GM18519 (cell line): ENCODE results near the gene SLC25A5.
"Not testable (repeated sequence)": the region's sequence is repeated elsewhere in the genome, so short reads cannot be mapped to it uniquely, and the experiment has no call there.

Experiments
- ATAC-seq: cut with Tn5 transposase; IDR thresholded peaks from one replicate; pipeline ENCODE4 v1.9.1; 2021; ENCODE audit warnings: mild to moderate bottlenecking, moderate library complexity; ENCODE audit not compliant: unreplicated experiment, low FRiP score

The SLC25A5 gene

DNA sequence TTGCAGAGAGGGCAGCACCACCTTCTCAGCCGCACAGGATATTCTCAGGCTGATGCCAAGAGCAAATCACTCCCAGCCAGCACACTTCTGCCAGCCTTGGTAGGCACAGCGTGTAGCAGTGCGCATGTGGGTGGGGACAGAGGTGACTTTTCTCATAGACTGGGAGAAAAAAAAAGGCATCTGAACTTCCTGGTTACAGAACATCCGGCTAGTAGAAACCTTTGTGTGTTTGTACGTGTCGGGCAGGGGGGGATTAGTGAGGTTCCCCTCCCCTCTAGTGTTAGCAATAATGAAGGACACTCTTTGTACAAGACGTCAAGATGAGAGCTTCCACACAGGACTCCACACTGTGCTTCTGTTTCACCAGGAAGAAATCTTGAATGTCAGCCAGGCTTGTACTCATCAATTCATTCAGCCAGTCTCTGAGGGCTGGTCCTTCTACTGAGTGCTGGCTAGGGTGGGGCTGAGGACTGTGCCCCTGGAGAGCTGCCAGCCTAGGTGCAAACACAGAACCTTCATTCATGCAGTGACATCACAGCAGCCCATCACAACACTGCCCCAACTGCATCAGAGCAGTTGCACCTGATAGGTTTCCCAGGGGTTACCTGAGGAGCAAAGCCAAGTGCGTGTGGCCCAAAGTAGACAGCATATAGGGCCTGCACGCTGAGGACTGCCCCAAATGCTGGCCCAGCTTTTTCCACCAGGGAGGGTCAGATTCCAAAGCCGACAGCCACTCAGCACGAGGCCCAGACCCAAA, 34.7 kb downstream of the SLC25A5 start:
- no peak for ATAC-seq

DNA sequence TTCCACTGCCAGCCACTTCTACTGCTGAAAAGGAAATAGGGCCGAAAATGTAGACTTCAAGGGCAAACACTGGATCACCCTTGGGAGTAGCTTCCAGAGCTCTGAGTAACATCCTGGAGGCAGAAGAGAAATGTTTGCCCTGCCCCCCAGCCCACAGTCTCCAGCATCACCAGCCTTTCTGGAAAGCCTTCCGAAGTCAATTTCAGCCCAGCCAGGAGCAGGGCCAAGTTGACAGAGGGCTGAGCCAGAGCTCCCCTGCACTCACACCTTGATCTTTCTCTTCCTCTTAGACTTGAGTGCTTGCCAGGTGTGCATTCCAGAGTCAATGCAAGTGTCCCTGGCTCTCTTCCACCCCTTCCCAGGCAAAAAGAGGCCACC, 35.2 kb downstream of the SLC25A5 start:
- no peak for ATAC-seq

DNA sequence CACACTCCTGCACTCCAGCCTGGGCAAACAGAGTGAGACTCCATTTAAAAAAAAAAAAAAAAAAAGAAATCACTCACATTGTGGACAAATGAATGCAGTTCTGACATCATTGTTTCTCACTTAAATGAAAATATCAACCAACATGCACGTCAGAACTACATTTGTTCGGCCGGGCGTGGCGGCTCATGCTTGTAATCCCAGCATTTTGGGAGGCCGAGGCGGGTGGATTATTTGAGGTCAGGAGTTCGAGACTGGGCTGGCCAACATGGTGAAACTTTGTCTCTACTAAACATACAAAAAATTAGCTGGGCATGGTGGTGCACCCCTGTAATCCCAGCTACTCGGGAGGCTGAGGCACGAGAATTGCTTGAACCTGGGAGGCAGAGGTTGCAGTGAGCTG, 36.9 kb downstream of the SLC25A5 start:
- not testable (repeated sequence) for ATAC-seq

DNA sequence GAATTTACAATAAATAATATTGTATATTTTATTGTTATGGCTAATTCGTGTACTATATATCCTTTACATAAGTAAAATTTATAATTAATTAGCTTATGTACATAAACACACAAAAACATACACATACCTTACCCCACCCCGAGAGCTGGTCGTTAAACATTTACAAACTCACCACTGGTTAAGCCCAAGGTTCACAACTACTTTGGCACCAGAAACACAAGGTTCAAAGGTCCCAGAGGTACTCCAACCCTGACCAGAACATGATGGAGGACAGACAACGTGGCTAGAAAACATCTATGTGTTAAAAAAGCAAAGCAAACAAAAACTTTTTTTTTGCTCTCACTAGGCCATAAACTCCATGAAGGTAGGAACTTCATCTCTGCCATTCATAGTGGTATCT, 37.7 kb downstream of the SLC25A5 start:
- ATAC-seq = no peak

DNA sequence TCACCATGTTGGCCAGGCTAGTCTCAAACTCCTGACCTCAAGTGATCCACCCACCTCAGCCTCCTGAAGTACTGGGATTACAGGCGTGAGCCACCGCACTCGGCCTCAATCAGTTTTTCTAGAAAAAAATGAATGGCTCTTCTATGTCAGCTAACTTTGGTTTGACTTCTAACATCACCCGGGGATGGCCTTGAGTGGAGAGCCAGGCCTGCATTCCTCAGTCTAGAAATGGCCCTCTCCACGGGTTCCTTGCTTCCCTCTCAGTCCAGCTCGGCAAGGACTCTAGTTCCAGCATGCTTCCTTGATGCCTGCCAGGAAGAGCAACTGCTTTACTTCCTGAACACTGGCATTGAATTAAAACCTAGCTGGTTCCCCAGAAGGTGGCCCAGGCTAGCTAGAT, 39.0 kb downstream of the SLC25A5 start:
- ATAC-seq = no peak

DNA sequence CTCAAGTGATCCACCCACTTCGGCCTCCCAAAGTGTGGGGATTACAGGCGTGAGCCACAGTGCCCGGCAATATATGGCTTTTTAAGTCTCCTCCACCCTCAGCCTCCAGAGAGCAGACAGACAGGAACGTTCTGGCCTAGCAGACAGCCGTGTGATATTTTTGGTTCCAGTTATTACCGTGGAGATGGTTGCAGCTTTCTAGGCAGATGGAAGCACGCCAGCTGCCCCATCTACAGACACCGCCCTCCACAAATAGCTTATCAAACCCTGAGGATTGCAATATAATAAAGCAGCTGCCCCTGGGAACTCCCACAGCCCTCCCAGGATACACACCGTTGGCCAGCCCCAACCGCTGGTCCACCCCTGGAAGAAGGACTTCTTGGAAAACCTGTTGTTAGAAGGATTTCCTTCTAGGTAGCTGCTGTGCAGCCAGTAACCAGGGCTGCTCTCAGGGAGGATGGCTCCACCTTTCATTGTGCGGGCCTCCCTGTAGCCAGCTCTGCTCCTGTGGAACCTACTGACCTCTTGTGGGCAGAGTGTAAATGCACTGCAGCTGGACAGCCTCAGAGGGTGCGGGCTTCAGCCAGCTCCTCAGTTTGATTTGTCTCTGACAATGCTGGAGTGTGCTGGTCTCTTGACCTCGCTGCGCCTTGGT, 44.0 kb downstream of the SLC25A5 start:
- ATAC-seq = no peak

DNA sequence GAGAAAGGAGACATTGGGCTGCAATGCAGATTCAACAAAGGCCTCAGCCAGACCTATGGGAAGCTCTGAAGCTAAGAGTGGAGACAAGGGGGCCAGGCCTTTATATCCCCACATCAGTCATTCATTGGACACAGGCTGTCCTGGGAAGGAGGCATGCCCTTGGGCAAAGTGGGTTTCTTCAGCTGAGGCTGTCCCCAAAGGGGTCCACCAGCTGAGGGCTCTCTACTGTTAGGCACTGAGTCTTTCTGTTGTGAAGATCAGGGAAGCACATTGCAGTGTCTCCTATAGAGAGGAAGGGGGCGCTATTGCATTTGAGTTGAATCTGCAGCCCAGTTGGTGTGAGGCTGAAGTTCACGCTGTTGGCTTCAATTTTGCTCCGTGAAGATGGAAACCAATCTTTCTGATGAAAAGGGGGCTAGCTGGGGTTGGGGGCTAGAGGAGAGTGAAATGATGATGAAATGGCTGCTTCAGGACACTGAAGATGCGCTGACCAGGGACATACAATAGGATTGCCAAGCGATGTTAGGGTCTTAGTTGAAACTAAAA, 48.0 kb downstream of the SLC25A5 start:
- ATAC-seq = no peak

DNA sequence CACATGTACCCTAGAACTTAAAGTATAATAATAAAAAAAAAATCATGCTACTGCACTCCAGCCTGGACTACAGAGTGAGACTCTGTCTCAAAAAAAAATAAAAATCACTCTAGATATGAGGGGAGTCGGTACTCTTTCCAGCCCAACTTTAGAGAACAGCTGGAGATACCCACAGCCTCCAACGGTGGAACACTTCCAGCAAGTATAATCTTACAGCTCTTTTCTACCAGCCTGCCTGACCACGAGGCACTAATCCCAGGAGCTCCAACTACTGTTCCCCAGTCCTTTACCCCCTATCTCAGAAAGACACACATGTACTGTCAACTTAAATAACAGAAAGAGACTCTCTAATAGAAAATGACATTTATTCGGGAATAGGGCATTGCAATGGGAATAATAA, 50.1 kb downstream of the SLC25A5 start:
- ATAC-seq = no peak
